CD4-positive, alpha-beta T cell treated with Interferon gamma for 1 hour (primary cell): ENCODE results near the gene INTS11.

Source experiments
- DNase-seq: peaks from one replicate; pipeline ENCODE4 v3.0.0-alpha.2; 2020

The INTS11 gene

DNA sequence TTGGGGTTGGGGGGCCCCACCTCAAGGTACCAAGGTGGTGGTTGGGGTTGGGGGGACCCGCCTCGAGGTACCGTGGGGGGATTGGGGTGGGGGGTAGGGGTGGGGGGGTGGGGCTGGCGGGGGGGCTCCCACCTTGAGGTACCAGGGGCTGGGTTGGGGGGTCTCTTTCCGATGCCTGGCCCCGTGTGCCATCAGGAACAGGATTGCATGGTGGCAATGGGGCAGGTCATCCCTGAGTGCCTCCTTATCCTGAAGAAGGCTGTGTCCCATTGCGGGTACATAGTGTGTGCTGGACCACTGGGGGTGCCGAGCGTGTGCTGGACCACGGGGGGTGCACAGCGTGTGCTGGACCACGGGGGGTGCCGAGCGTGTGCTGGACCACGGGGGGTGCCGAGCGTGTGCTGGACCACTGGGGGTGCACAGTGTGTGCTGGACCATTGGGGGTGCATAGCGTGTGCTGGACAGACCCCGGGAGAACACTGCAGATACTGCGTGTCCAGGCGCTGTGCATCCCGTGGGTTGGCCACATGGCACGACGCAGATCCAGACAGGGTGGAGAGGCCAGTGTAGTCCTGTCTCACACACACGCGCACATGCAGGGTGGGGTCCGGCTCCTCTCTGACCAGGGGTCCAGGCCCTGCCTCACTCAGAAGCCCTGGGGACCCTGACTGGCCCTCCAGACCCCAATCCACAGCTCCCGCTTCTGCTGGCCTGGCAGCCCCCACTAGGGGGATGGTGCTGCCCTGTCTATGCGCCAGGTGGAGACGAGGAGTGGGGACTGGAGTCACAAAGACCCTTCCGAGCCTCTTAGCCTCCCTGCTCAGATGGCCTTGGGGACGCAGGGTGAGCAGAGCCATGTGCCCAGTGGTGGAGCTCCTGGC lies 40.0 kb downstream of the INTS11 start:
- no peak for DNase-seq

- DNase-seq = no peak
Observed at GRCh38 chr1:1283821-1284220, 40.6 kb downstream of the INTS11 start.

DNA sequence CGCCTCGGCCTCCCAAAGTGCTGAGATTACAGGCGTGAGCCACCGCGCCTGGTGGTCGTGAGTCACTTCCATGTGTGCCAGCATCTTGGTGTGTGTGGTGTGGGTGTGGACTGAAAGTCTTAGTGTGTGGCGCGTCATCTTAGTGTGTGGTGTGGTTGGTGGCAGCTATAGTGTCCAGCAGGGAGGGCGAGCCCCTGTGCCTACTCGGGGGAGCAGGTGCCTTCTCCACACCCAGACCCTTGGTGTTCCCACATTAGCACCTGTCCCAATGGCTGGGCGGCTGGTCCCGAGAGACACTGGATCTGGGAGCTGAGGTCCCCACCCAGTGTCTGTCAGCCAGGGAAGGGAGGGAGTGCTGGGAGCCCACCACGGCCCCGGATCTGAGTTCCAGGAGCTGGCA lies 41.5 kb downstream of the INTS11 start:
- DNase-seq = no peak

DNA sequence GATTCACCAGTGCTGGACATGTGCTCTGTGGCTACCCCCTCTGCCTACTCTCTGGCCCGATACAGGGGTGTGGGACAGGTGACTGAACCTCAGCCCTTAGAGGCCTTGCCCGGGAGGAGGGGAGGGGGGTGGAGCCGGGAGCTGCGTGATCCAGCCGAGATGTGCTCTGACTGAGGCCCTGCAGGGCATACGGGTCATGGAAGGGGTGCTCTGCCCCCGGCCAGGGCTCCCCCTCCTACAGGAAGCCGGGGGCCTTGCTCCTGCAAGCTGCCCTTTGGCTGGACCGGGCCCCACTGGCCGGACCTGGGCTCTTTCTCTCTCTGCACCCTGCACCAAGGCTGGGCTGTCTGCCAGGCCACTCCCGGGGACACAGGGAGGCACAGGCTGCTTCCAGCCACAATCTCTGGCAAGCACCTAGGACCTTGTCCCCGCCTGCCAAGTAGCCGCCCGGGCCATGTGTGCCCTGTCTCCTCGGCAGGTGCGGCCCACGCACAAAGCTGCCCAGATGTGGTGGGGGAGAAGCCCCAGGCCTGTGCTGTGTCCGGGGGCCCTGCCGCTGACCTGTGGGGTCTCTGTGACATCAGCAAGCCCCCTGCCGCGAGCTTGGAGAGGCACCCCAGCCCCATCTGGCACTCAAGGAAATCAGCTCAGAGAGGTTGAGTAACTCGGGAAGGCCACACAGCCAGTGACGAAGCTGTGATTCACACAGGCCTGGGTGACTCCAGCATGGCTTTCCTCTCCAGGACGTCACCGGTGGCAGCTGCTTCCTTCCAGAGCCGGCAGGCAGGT lies 42.7 kb downstream of the INTS11 start:
- no peak for DNase-seq

DNA sequence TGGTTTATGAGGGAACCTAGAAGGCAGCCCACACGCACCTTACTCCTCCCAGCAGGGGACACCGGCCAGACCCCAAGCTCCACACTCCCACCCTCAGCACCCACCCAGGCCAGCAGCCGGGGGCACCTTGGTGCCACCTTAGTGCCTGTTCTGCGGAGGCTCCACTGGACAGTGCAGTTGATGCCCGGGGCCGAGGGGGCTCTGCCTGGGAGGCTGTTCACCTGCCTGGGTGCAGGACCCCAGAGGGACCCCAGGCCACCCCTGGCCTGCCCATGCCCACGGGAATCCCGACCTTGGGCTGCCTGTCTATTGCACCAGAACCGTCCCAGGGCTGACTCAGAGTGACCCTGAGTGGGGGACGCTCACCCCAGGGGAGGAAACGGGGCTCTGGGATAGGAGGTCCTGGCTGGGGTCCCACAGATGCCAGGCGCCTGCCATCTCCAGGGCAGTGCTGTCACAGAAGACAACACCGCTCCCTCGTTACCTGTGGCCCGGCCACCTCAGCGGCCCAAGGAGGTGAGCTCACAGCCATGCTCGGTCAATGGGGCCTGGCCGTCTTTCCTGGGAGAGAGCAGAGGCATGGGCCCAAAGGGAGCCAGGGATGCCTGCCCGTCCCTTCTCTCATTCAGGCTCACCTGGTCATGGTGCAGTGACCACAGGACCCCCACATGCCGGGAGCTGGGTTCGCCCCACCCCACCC lies 43.5 kb downstream of the INTS11 start:
- no peak for DNase-seq

DNA sequence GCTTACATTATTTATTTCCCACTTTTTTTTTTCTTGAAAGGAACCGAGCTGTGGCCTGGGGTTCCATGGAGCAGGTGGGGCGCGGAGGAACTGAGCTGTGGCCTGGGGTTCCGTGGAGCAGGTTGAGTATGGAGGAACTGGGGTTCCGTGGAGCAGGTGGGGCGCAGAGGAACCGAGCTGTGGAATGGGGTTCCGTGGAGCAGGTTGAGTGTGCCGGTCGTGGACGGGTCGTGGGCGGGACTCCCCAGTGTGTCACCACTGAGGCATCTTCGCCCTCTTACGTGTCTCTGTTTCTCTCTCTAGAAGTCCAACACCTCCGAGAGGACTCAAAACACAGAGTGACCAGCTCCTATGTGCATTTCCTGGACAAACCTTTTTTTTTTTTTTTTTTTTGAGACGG lies 45.4 kb downstream of the INTS11 start:
- no peak for DNase-seq

GRCh38 chr1:1278620-1279019 lies 45.8 kb downstream of the INTS11 start:
- DNase-seq = no peak

DNA sequence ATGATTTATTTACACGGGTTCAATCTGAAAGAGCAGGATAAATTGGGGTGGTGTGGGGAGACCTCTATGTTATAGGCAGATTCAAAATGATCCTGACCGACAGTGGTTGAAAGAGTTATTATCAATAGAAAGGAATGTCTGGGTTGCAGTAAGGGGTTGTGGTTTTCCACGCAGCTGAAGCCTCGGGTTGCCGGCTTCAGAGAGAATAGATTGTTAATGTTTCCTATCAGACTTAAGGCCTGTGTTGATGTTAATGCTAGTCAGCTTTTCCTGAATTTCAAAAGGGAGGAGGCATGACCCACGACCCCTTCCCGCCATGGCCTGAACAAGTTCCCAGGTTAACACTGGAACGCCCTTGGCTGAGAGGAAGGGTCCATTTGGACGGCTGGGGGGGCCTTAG lies 48.6 kb downstream of the INTS11 start:
- DNase-seq = no peak

DNA sequence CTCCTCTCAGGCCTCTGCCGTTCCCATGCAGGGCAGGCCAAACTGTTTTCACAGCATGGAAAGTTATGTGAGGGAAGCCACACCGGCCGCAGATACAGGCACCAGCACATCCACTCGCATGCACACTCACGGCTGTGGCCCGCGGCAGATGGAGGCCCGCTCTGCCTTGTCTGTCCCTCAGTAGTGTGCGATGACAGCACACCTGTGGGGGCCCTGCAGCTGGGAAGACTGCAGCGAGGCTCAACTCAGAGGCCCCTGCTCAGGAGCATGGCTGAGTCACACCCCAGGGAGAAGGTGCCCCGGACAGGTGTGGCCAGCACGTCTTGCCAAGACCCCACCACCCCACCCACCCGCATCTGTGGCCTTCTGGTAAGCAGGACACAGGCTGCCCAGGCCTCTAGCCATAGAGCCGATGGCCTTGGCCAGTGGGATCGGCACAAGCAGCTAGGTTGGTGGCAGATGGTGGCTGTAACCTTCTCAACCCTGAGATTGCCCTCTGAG lies 49.5 kb downstream of the INTS11 start:
- no peak for DNase-seq

GRCh38 chr1:1274299-1274930 lies 50.0 kb downstream of the INTS11 start:
- no peak for DNase-seq

GRCh38 chr1:1273512-1274298 lies 50.8 kb downstream of the INTS11 start, which contains the start of gene UBE2J2:
TSS of gene UBE2J2 (minus strand) at chr1:1273854. CDS start at chr1:1267992, 5,862 bp downstream.
- peak; percentile 92 for DNase-seq

DNA sequence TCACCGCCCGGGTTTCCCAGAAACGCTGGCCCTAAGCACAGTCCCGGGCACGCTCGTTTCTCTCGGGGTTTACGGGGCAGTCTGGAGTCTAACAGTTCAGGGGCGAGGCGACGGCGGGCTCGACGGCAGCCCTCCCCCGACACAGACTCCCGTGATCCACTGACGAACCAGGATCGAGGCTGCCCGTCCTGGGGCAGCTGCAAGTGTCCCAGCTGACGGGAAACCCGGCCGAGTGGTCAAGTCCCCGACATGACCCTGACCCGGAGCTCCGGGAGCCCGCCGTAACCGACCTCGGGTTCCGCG lies 51.3 kb downstream of the INTS11 start:
- no peak for DNase-seq

- DNase-seq = no peak
Observed at GRCh38 chr1:1272341-1273208, 51.9 kb downstream of the INTS11 start.

GRCh38 chr1:1270813-1271212 lies 53.6 kb downstream of the INTS11 start:
- DNase-seq = no peak

GRCh38 chr1:1268284-1268682 lies 56.2 kb downstream of the INTS11 start:
- no peak for DNase-seq

DNA sequence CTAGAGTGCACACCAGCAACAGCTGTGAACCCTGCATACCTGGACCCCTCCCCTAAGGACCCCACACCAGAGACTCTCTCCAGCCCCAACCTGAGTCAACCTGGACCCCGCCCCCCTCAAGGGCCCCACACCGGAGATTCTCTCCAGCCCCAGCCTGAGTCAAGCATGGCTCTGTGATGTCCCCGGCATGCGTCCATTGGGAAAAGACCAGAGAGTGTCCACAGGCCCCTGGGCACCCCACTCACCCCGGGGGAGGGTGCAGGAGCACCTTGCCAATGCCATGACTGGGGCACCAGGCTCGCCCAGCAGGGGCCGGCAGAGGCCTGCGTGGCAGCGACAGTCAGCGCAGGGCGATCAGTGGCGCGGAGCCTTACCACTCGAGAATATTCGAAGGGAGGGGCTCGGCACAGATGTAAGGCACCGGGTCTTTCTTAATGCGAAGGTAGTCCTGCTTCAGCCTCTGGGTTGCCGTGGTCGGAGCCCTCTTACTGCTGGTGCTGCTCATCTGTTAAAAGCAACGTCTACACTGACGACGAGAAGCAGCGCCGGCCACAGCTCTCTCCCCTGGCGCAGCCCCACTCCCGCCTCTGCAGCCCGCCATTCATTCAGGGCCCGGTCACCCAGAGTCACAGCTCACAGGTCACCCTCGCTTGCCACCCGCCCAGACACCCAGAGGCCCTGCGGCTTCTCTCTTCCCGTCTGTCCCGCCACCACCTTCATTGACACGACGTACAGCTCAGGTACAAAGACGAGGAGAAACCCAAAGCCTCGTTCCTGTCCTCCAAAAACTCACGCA lies 56.8 kb downstream of the INTS11 start:
- DNase-seq = no peak

- no peak for DNase-seq
Observed at GRCh38 chr1:1264868-1265272, 59.6 kb downstream of the INTS11 start.

GRCh38 chr1:1264026-1264425 lies 60.4 kb downstream of the INTS11 start:
- no peak for DNase-seq

GRCh38 chr1:1262758-1263157 lies 61.7 kb downstream of the INTS11 start:
- DNase-seq = no peak

DNA sequence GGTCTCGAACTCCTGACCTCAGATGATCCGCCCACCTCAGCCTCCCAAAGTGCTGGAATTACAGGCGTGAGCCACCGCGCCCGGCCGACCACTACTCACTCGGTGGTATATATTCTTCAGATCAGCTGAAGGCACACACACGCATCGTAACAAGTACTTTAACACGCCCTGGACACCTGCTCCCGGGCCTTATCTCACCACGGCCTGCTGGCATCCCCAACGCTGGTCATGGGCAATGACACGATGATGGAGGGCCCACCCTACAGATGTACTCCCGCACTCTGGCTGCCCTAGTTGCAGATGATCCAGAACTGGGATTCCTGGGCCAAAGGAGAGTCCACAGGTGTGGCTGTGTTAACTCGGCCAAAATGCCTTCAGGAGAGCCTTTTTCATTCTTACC lies 62.4 kb downstream of the INTS11 start:
- DNase-seq = no peak
